Glomerular visceral epithelial cell (primary cell): ENCODE measurements around the gene TGIF2LY.
"Not testable (repeated sequence)": the region's sequence is repeated elsewhere in the genome, so short reads cannot be mapped to it uniquely, and the experiment has no call there.

ENCODE experiments used
- DNase-seq: peaks from one replicate; pipeline ENCODE4 v3.0.0-alpha.2; 2016; ENCODE audit errors: extremely low spot score

The TGIF2LY gene

GRCh38 chrY:3578767-3579166 is at the start of gene TGIF2LY:
TSS of gene TGIF2LY (plus strand) at chrY:3579067. CDS start at chrY:3579245, 178 bp downstream.
- DNase-seq = not testable (repeated sequence)
